ENCODE data around the gene CAND2. TPM values are rescaled to one million over a fixed set of nuclear protein-coding genes. Genes with fewer than 3 reads are reported as not detected.
A peak's percentile ranks its signal among the peaks of the same experiment; 100 is the strongest.
"Not testable (repeated sequence)": the region's sequence is repeated elsewhere in the genome, so short reads cannot be mapped to it uniquely, and the experiment has no call there.

Gene CAND2
- total and polyA plus RNA-seq, 10 of the 15 experiments (the other 5 are each of a cell fraction or from before 2014, with no cell fraction given) = 0.03 to 1.9 (median 0.52) TPM

DNA sequence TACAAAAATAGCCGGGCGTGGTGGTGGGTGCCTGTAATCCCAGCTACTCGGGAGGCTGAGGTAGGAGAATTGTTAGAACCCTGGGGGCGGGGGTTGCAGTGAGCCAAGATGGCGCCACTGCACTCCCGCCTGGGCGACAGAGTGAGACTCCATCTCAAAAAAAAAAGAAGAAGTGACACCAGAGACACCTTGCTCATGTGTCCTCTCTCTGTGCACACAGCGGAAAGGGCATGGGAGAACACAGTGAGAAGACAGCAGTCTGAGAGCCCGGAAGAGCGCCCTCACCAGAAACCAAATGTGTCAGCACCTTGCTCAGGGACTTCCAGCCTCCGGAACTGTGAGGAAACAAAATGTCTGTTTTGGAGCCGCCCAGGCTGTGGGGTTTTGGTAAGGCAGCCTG lies 85.4 kb downstream of the CAND2 start:
- CTCF ChIA-PET = not testable (repeated sequence)

More for the DNA sequence above, 85.4 kb downstream of the CAND2 start:
- WGBS (ENCODE audit: insufficient coverage, insufficient replicate concordance, low lambda C conversion rate, missing lambda C conversion rate) = 27% methylated on average over 10 of the region's 12 CpGs
- in situ Hi-C loops (cut with MboI); H4K20me1 ChIP-seq (ENCODE audit: control insufficient read depth, insufficient read depth); POLR2A ChIA-PET; SMC1A ChIA-PET (ENCODE audit: uncharacterized antibody, unreplicated experiment); H3K27me3 ChIP-seq (replicated peaks in 1 of 2; ENCODE audit: control insufficient read depth in 2 of 2, insufficient read depth in 2 of 2, low read length in 1 of 2); H2AFZ ChIP-seq (ENCODE audit: control insufficient read depth, low read depth, low read length); H3K9ac ChIP-seq (ENCODE audit: control insufficient read depth, insufficient read depth, low read length); DNase-seq (ENCODE audit: low read depth, low spot score); H3K79me2 ChIP-seq (ENCODE audit: control insufficient read depth, insufficient read depth, low read length); H3K4me3 ChIP-seq; FAIRE-seq; intact Hi-C loops (cut with micrococcal nuclease; ENCODE audit: unreplicated experiment); BruUV-seq (replicated peaks); H3K9me3 ChIP-seq (replicated peaks; ENCODE audit: control insufficient read depth, insufficient read depth, low read length); H3K36me3 ChIP-seq (ENCODE audit: control insufficient read depth in 2 of 2, insufficient read depth in 2 of 2, low read length in 1 of 2): not testable (repeated sequence)
- Histone ChIP-seq H3K4me2 (ENCODE audit: control insufficient read depth, insufficient read depth) (0 out of 2 replicates have a peak overlapping the region, but pooled peaks have one; percentile 44), H3K27ac (ENCODE audit: control insufficient read depth, insufficient read depth) (0 out of 2 replicates have a peak overlapping the region, but pooled peaks have one; percentile 50), H3K4me1 (ENCODE audit: control insufficient read depth, insufficient read depth, low read length) (peaks cover 34% of the 10 kb centered on the region)
- ATAC-seq = peak; percentile 71
- RAD21 ChIA-PET (ENCODE audit: unreplicated experiment) = interaction anchor here (0.8 kb wide), 1 partner anchor 10 kb away, joined by 3 read pairs; no protein-coding TSS in a partner anchor
- TF ChIP-seq ETV6 (conservative IDR thresholded peaks at IDR 0.05 in 1 of 2, IDR thresholded peaks at IDR 0.05 in 1 of 2; ENCODE audit: borderline replicate concordance in 1 of 2, low read depth in 1 of 2) (peak in 1 of 2 experiments; percentile 20; a peak in 1 of 4 replicates), YY1 (IDR thresholded peaks at IDR 0.05; ENCODE audit: low read depth, low read length) (peak; percentile 73), RUNX3 (IDR thresholded peaks at IDR 0.05; ENCODE audit: low read length) (0 out of 2 replicates have a peak, but pooled peaks have one; percentile 10), ZBTB33 (IDR thresholded peaks at IDR 0.05) (peak; percentile 33; the same call in 1 of the 2 replicates), SPI1 (IDR thresholded peaks at IDR 0.05; ENCODE audit: borderline replicate concordance, insufficient read depth, low read depth, low read length) (peak; percentile 31; the same call in 1 of the 2 replicates)
- TF ChIP-seq, protein P1, sequence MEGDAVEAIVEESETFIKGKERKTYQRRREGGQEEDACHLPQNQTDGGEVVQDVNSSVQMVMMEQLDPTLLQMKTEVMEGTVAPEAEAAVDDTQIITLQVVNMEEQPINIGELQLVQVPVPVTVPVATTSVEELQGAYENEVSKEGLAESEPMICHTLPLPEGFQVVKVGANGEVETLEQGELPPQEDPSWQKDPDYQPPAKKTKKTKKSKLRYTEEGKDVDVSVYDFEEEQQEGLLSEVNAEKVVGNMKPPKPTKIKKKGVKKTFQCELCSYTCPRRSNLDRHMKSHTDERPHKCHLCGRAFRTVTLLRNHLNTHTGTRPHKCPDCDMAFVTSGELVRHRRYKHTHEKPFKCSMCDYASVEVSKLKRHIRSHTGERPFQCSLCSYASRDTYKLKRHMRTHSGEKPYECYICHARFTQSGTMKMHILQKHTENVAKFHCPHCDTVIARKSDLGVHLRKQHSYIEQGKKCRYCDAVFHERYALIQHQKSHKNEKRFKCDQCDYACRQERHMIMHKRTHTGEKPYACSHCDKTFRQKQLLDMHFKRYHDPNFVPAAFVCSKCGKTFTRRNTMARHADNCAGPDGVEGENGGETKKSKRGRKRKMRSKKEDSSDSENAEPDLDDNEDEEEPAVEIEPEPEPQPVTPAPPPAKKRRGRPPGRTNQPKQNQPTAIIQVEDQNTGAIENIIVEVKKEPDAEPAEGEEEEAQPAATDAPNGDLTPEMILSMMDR (IDR thresholded peaks at IDR 0.05 in 2 of 3, conservative IDR thresholded peaks at IDR 0.05 in 1 of 3; ENCODE audit: control insufficient read depth in 2 of 3, extremely low read depth in 1 of 3, insufficient read depth in 1 of 3, low read depth in 3 of 3, low read length in 3 of 3) = peak in 2 of 3 experiments; percentile 5 to 25; a peak in 1 of 6 replicates

Measured in GM12878 (cell line).